CD4-positive, alpha-beta memory T cell (primary cell): Measurements from ENCODE around the gene PAX8. TPM values are rescaled to one million over a fixed set of nuclear protein-coding genes. Genes with fewer than 3 reads are reported as not detected.

Source experiments
- CTCF ChIA-PET: fragments of 350-600 bp; sonication (Branson Sonifier 250); formaldehyde crosslinking; loops from one replicate; lab custom pipeline; 2021; ENCODE audit warnings: inconsistent platforms; ENCODE audit not compliant: partially characterized antibody; lab: Charles Lee
- POLR2A ChIA-PET: fragments of 350-600 bp; sonication (Branson Sonifier 250); formaldehyde crosslinking; loops from one replicate; lab custom pipeline; 2021; ENCODE audit not compliant: partially characterized antibody; lab: Charles Lee
- DNase-seq, 5 donors: peaks; one replicate each; pipeline versions ENCODE4 v3.0.0 to v3.0.0-alpha.2; 2020 to 2022; ENCODE audit warnings: mixed read lengths in 1 of 5
- H3K27ac ChIP-seq: one replicate; pipeline ENCODE4 v1.7.0; 2013; ENCODE audit warnings: low read depth, low read length
- H3K27me3 ChIP-seq: 2 replicates; pipeline ENCODE4 v1.7.0; 2013; ENCODE audit warnings: mild to moderate bottlenecking, low read length, moderate library complexity; ENCODE audit not compliant: insufficient read depth
- H3K36me3 ChIP-seq: 2 replicates; pipeline ENCODE4 v1.7.0; 2013; ENCODE audit warnings: mild to moderate bottlenecking, low read length, moderate library complexity; ENCODE audit not compliant: insufficient read depth
- H3K4me1 ChIP-seq: 2 replicates; pipeline ENCODE4 v1.7.0; 2013; ENCODE audit warnings: mild to moderate bottlenecking, low read length, moderate library complexity; ENCODE audit not compliant: insufficient read depth
- H3K4me3 ChIP-seq, 2 donors: one replicate each; pipeline ENCODE4 v1.7.0; 2013; ENCODE audit warnings: low read length in 2 of 2, mild to moderate bottlenecking in 1 of 2
- H3K9me3 ChIP-seq, 2 donors: one replicate each; pipeline ENCODE4 v1.7.0; 2013; ENCODE audit warnings: low read length in 2 of 2, control low read depth in 1 of 2; ENCODE audit not compliant: control insufficient read depth in 1 of 2
- H3K27ac Mint-ChIP-seq, 7 donors: one replicate each; pipeline ENCODE4 v1.8.0; 2020 to 2021; ENCODE audit warnings: mixed read lengths in 7 of 7, mild to moderate bottlenecking in 6 of 7, inconsistent platforms in 3 of 7, moderate library complexity in 3 of 7
- H3K27me3 Mint-ChIP-seq, 2 donors: one replicate each; pipeline ENCODE4 v1.8.0; 2020 to 2021; ENCODE audit warnings: mixed read lengths in 2 of 2
- H3K36me3 Mint-ChIP-seq, 2 donors: one replicate each; pipeline ENCODE4 v1.8.0; 2020 to 2021; ENCODE audit warnings: mixed read lengths in 2 of 2, inconsistent platforms in 1 of 2, mild to moderate bottlenecking in 1 of 2
- H3K4me1 Mint-ChIP-seq, 4 donors: one replicate each; pipeline ENCODE4 v1.8.0; 2020 to 2021; ENCODE audit warnings: mixed read lengths in 4 of 4, mild to moderate bottlenecking in 1 of 4
- H3K4me3 Mint-ChIP-seq, 8 donors: one replicate each; pipeline ENCODE4 v1.8.0; 2020 to 2021; ENCODE audit warnings: mixed read lengths in 8 of 8, mild to moderate bottlenecking in 7 of 8, moderate library complexity in 6 of 8, inconsistent platforms in 3 of 8
- H3K9me3 Mint-ChIP-seq, 8 donors: one replicate each; pipeline ENCODE4 v1.8.0; 2020 to 2021; ENCODE audit warnings: mixed read lengths in 8 of 8, mild to moderate bottlenecking in 5 of 8, inconsistent platforms in 3 of 8, moderate library complexity in 1 of 8
- intact Hi-C: fragments of 100-400 bp; cut with micrococcal nuclease; formaldehyde crosslinking; loops from one replicate; pipeline ENCODE4 v1.15.1; 2023
- polyA plus RNA-seq, 2 donors: library from polyadenylated mRNA; unstranded; fragments of 300-500 nt; fragmentation: Illumina TruSeq; gene quantifications; one replicate each; pipeline ENCODE4 v1.2.3, GENCODE V29; 2021
- total RNA-seq, 2 experiments: library from RNA; stranded (reverse); gene quantifications; one replicate each; pipeline ENCODE4 v1.2.3, GENCODE V29; 2021

Gene PAX8
- total and polyA plus RNA-seq, 4 experiments from 2014 or later: 0.19 to 2.3 (median 1.3) TPM

GRCh38 chr2:113181258-113182051, 97.3 kb downstream of the PAX8 start:
- ChIA-PET CTCF (interaction anchor here (0.9 to 15.5 kb wide), 12 partner anchors 9 to 209 kb away, joined by 3 to 236 read pairs (median 4); no protein-coding TSS in a partner anchor), POLR2A (interaction anchor here (0.9 to 4.4 kb wide), 11 partner anchors 9 to 44 kb away, joined by 4 to 47 read pairs (median 5); partner anchors contain the start of gene PSD4)
- Mint-ChIP-seq H3K4me1 (peaks cover 69 to 99% (median 90%) of the 10 kb centered on the region in 4 donors), H3K27me3 (no peaks in the 10 kb centered on the region), H3K9me3 (no peaks in the 10 kb centered on the region), H3K4me3 (peak overlapping the region; percentile 61 to 93 (median 70)), H3K36me3 (peaks cover 45 to 71% of the 10 kb centered on the region in 2 donors), H3K27ac (peak overlapping the region; percentile 86 to 94 (median 91))
- DNase-seq: peak in 3 of 5 donors; percentile 27 to 36 (median 29)
- Histone ChIP-seq H3K4me1 (peaks cover 100% of the 10 kb centered on the region), H3K9me3 (no peaks in the 10 kb centered on the region), H3K36me3 (peaks cover 44% of the 10 kb centered on the region), H3K27me3 (no peaks in the 10 kb centered on the region), H3K27ac (peak overlapping the region; percentile 27), H3K4me3 (peak overlapping the region in 1 of 2 donors; percentile 7)
- intact Hi-C loops: loop anchor here (2.0 kb wide), 1 partner anchor 17 kb away; no protein-coding TSS in a partner anchor

GRCh38 chr2:113180131-113180946, 98.4 kb downstream of the PAX8 start:
- peaks cover 0 to 2% (median 0%) of the 10 kb centered on the region in 8 donors for H3K9me3 Mint-ChIP-seq
- no peak overlapping the region for H3K4me3 ChIP-seq
- peak overlapping the region; percentile 51 for H3K27ac ChIP-seq
- no peaks in the 10 kb centered on the region for H3K27me3 ChIP-seq
- H3K27me3 Mint-ChIP-seq: no peaks in the 10 kb centered on the region
- H3K4me1 ChIP-seq: peaks cover 100% of the 10 kb centered on the region
- H3K4me1 Mint-ChIP-seq: peaks cover 65 to 96% (median 85%) of the 10 kb centered on the region in 4 donors
- intact Hi-C loops: loop anchor here (2.0 kb wide), 1 partner anchor 18 kb away; no protein-coding TSS in a partner anchor
- H3K27ac Mint-ChIP-seq: peak overlapping the region; percentile 90 to 94 (median 91)
- peaks cover 34% of the 10 kb centered on the region for H3K36me3 ChIP-seq
- H3K4me3 Mint-ChIP-seq: peak overlapping the region; percentile 61 to 93 (median 76)
- POLR2A ChIA-PET: interaction anchor here (0.9 to 4.4 kb wide), 10 partner anchors 7 to 43 kb away, joined by 4 to 47 read pairs (median 5); partner anchors contain the start of gene PSD4
- no peaks in the 10 kb centered on the region for H3K9me3 ChIP-seq
- CTCF ChIA-PET: interaction anchor here (0.9 to 15.5 kb wide), 11 partner anchors 9 to 210 kb away, joined by 3 to 236 read pairs (median 4); no protein-coding TSS in a partner anchor
- peaks cover 40 to 64% of the 10 kb centered on the region in 2 donors for H3K36me3 Mint-ChIP-seq
- no peak for DNase-seq

DNA sequence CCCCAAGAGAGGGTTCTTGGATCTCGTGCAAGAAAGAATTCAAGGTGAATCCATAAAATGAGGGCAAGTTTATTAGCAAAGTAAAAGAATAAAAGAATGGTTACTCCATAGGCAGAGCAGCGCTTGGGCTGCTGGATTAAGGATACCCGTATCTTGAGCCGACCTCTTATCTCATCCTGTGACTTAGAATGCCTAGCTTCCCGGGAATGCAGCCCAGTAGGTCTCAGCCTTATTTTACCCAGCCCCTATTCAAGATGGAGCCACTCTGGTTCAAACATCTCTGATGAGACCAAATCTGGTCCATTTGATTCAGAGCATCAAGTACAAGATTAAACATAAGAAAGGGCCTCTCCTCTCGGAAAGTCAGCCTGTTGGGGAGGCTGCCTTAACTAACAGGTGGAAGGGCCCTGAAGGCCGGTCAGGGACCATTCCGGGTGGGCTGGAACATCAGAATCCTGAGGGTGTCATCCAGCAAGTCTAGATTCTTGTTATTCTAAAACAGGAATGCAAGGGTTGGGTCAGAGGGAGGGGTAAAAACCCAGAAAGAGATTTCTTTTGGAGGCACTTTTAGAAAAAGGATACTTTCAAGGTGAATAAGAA, 99.2 kb downstream of the PAX8 start:
- no peak for DNase-seq
- H3K4me1 Mint-ChIP-seq: peaks cover 64 to 96% (median 83%) of the 10 kb centered on the region in 4 donors
- peak overlapping the region; percentile 41 to 99 (median 73) for H3K4me3 Mint-ChIP-seq
- no peaks in the 10 kb centered on the region for H3K9me3 ChIP-seq
- no peak overlapping the region for H3K4me3 ChIP-seq
- peaks cover 2% of the 10 kb centered on the region in 2 donors for H3K27me3 Mint-ChIP-seq
- peak overlapping the region; percentile 90 to 94 (median 91) for H3K27ac Mint-ChIP-seq
- peaks cover 92% of the 10 kb centered on the region for H3K4me1 ChIP-seq
- peaks cover 0 to 6% (median 0%) of the 10 kb centered on the region in 8 donors for H3K9me3 Mint-ChIP-seq
- peak overlapping the region; percentile 51 for H3K27ac ChIP-seq
- no peaks in the 10 kb centered on the region for H3K27me3 ChIP-seq
- POLR2A ChIA-PET: interaction anchor here (1.1 to 3.3 kb wide), 5 partner anchors 12 to 42 kb away, joined by 4 to 31 read pairs (median 5); no protein-coding TSS in a partner anchor
- intact Hi-C loops: loop anchor here (2.0 kb wide), 1 partner anchor 19 kb away; no protein-coding TSS in a partner anchor
- peaks cover 26% of the 10 kb centered on the region for H3K36me3 ChIP-seq
- CTCF ChIA-PET: interaction anchor here (2.1 to 15.5 kb wide), 4 partner anchors 11 to 42 kb away, joined by 8 to 236 read pairs (median 75); no protein-coding TSS in a partner anchor
- H3K36me3 Mint-ChIP-seq: peaks cover 42 to 62% of the 10 kb centered on the region in 2 donors

- Mint-ChIP-seq H3K27ac (peak overlapping the region; percentile 90 to 94 (median 91)), H3K27me3 (peaks cover 2% of the 10 kb centered on the region in 2 donors), H3K36me3 (peaks cover 40 to 65% of the 10 kb centered on the region in 2 donors), H3K4me1 (peaks cover 62 to 96% (median 80%) of the 10 kb centered on the region in 4 donors), H3K4me3 (peak overlapping the region; percentile 41 to 99 (median 73)), H3K9me3 (peaks cover 0 to 6% (median 0%) of the 10 kb centered on the region in 8 donors)
- Histone ChIP-seq H3K36me3 (peaks cover 24% of the 10 kb centered on the region), H3K27me3 (no peaks in the 10 kb centered on the region), H3K9me3 (no peaks in the 10 kb centered on the region), H3K27ac (peak overlapping the region; percentile 27), H3K4me3 (no peak overlapping the region), H3K4me1 (peaks cover 86% of the 10 kb centered on the region)
- POLR2A ChIA-PET: interaction anchor here (0.6 to 1.3 kb wide), 2 partner anchors 11 to 60 kb away, joined by 3 to 5 read pairs; no protein-coding TSS in a partner anchor
- CTCF ChIA-PET: interaction anchor here (1.4 to 15.5 kb wide), 4 partner anchors 20 to 42 kb away, joined by 5 to 236 read pairs (median 75); no protein-coding TSS in a partner anchor
- intact Hi-C loops: no loop called here
- peak in 1 of 5 donors; percentile 73 for DNase-seq
Measured at GRCh38 chr2:113178891-113179290, 99.8 kb downstream of the PAX8 start.

DNA sequence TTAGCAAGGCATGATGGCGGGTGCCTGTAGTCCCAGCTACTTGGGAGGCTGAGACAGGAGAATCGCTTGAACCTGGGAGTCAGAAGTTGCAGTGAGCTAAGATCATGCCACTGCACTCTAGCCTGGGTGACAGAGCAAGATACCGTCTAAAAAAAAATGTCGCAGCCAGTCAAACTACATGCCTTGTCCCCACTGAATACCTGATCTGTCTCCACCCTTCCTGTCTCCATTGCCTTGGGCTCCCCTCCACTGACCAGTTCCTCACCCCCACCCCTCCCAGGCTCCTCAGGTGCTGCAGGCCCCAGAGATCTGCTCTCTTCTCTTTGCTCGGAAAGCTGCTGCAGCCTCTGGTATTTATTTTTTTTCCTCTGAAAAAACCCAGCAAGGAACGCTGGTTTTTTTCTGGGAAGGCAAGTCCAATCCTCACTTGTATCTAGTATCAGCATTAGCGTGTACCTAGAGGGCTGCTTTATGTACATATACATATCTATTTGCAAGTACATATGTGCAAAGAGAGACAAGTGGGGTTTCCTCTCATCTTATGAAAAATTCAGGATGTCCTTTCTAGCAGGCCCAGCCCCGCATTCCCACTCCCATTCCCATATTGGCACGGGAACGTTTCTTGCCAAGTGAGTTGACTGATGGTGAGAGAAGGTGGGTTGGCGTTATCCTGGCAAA, 100.5 kb downstream of the PAX8 start:
- peaks cover 0 to 7% (median 0%) of the 10 kb centered on the region in 8 donors for H3K9me3 Mint-ChIP-seq
- H3K36me3 Mint-ChIP-seq: peaks cover 33 to 58% of the 10 kb centered on the region in 2 donors
- peaks cover 2% of the 10 kb centered on the region in 2 donors for H3K27me3 Mint-ChIP-seq
- H3K27ac Mint-ChIP-seq: peak overlapping the region; percentile 35 to 94 (median 91)
- Histone ChIP-seq H3K36me3 (peaks cover 17% of the 10 kb centered on the region), H3K9me3 (no peaks in the 10 kb centered on the region), H3K4me1 (peaks cover 84% of the 10 kb centered on the region), H3K4me3 (no peak overlapping the region), H3K27ac (peak overlapping the region; percentile 27), H3K27me3 (no peaks in the 10 kb centered on the region)
- H3K4me3 Mint-ChIP-seq: peak overlapping the region; percentile 55 to 99 (median 83)
- intact Hi-C loops: no loop called here
- ChIA-PET CTCF (interaction anchor here (1.4 to 15.5 kb wide), 3 partner anchors 20 to 41 kb away, joined by 5 to 236 read pairs (median 125); no protein-coding TSS in a partner anchor), POLR2A (interaction anchor here (1.1 to 1.3 kb wide), 2 partner anchors 10 to 21 kb away, joined by 3 to 5 read pairs; no protein-coding TSS in a partner anchor)
- no peak for DNase-seq
- peaks cover 63 to 96% (median 79%) of the 10 kb centered on the region in 4 donors for H3K4me1 Mint-ChIP-seq
